HepG2 (cell line): Measurements from ENCODE around the gene FKBP8. TPM values are rescaled to one million over a fixed set of nuclear protein-coding genes. Genes with fewer than 3 reads are reported as not detected.

Source experiments
- ATAD3A ChIP-seq: sonication (generic); formaldehyde crosslinking; IDR thresholded peaks from 2 replicates; pipeline ENCODE4 v1.4.0; 2020; ENCODE audit warnings: missing genetic modification reagents
- ATF1 ChIP-seq: IDR thresholded peaks from 2 replicates; pipeline ENCODE4 v1.6.1; 2016; ENCODE audit warnings: mild to moderate bottlenecking, control low read depth
- DR1 ChIP-seq: sonication (generic); formaldehyde crosslinking; IDR thresholded peaks from 2 replicates; pipeline ENCODE4 v1.8.0; 2021; ENCODE audit warnings: mild to moderate bottlenecking, missing genetic modification reagents, inconsistent platforms
- KDM2A ChIP-seq: sonication (generic); formaldehyde crosslinking; IDR thresholded peaks from 2 replicates; pipeline ENCODE4 v1.4.0; 2020; ENCODE audit warnings: low read depth, missing genetic modification reagents, borderline replicate concordance
- MED13 ChIP-seq: sonication (generic); formaldehyde crosslinking; IDR thresholded peaks from 2 replicates; pipeline ENCODE4 v1.5.0; 2020; ENCODE audit warnings: missing genetic modification reagents
- MED8 ChIP-seq: sonication (generic); formaldehyde crosslinking; IDR thresholded peaks from 2 replicates; pipeline ENCODE4 v1.8.1; 2023; ENCODE audit warnings: mild to moderate bottlenecking, missing genetic modification reagents; ENCODE audit not compliant: insufficient replicate concordance
- MTF2 ChIP-seq: sonication (generic); formaldehyde crosslinking; IDR thresholded peaks from 2 replicates; pipeline ENCODE4 v1.5.0; 2020; ENCODE audit warnings: missing genetic modification reagents, borderline replicate concordance
- NFE2L1 ChIP-seq: sonication (generic); formaldehyde crosslinking; IDR thresholded peaks from 2 replicates; pipeline ENCODE4 v1.4.0; 2020; ENCODE audit warnings: missing genetic modification reagents, mild to moderate bottlenecking, borderline replicate concordance
- NFE2L2 ChIP-seq: fragments of 150-350 bp; IDR thresholded peaks from 2 replicates; pipeline ENCODE4 v1.6.1; 2014; ENCODE audit warnings: low read length
- NFKBIZ ChIP-seq: IDR thresholded peaks from 2 replicates; pipeline ENCODE4 v1.6.1; 2018; ENCODE audit warnings: missing genetic modification reagents, missing compliant biosample characterization
- NKX3-1 ChIP-seq: sonication (generic); formaldehyde crosslinking; IDR thresholded peaks from 2 replicates; pipeline ENCODE4 v1.5.0; 2020; ENCODE audit warnings: missing genetic modification reagents
- POGZ ChIP-seq: sonication (generic); formaldehyde crosslinking; IDR thresholded peaks from 2 replicates; pipeline ENCODE4 v1.4.0; 2020; ENCODE audit warnings: mild to moderate bottlenecking, missing genetic modification reagents
- RARA ChIP-seq: IDR thresholded peaks from 2 replicates; pipeline ENCODE4 v1.6.1; 2016; ENCODE audit warnings: missing genetic modification reagents, missing compliant biosample characterization
- SIN3A ChIP-seq: IDR thresholded peaks from 2 replicates; pipeline ENCODE4 v1.6.1; 2011; ENCODE audit warnings: low read depth, mild to moderate bottlenecking, control low read depth, low read length, borderline replicate concordance
- SMAD1 ChIP-seq: sonication (generic); formaldehyde crosslinking; IDR thresholded peaks from 2 replicates; pipeline ENCODE4 v1.4.0; 2020; ENCODE audit warnings: missing genetic modification reagents, low read depth, mild to moderate bottlenecking, borderline replicate concordance
- TARDBP ChIP-seq: sonication (generic); formaldehyde crosslinking; IDR thresholded peaks from 2 replicates; pipeline ENCODE4 v1.8.0; 2022; ENCODE audit warnings: mild to moderate bottlenecking, missing genetic modification reagents
- TOE1 ChIP-seq: sonication (generic); formaldehyde crosslinking; IDR thresholded peaks from 2 replicates; pipeline ENCODE4 v1.4.0; 2020; ENCODE audit warnings: mild to moderate bottlenecking, missing genetic modification reagents
- USF2 ChIP-seq, 2 experiments: sonication (generic) in 1 of 2; formaldehyde crosslinking in 1 of 2; IDR thresholded peaks; 2 replicates each; pipeline versions ENCODE4 v1.5.1 to v1.6.1; 2011 to 2020; ENCODE audit warnings: borderline replicate concordance in 1 of 2, low read depth in 1 of 2, low read length in 1 of 2, mild to moderate bottlenecking in 1 of 2, missing genetic modification reagents in 1 of 2, moderate library complexity in 1 of 2
- XBP1 ChIP-seq: sonication (generic); formaldehyde crosslinking; IDR thresholded peaks from 2 replicates; pipeline ENCODE4 v1.5.0; 2020; ENCODE audit warnings: missing genetic modification reagents
- ZNF124 ChIP-seq: sonication (generic); formaldehyde crosslinking; IDR thresholded peaks from 2 replicates; pipeline ENCODE4 v1.4.0; 2020; ENCODE audit warnings: missing genetic modification reagents
- ZNF331 ChIP-seq: sonication (generic); formaldehyde crosslinking; IDR thresholded peaks from 2 replicates; pipeline ENCODE4 v1.4.0; 2020; ENCODE audit warnings: missing genetic modification reagents
- ZNF33A ChIP-seq: sonication (generic); formaldehyde crosslinking; IDR thresholded peaks from 2 replicates; pipeline ENCODE4 v1.5.1; 2020; ENCODE audit warnings: missing genetic modification reagents, mild to moderate bottlenecking, moderate library complexity, borderline replicate concordance
- ZNF703 ChIP-seq: sonication (generic); formaldehyde crosslinking; IDR thresholded peaks from 2 replicates; pipeline ENCODE4 v1.5.1; 2020; ENCODE audit warnings: missing genetic modification reagents, mild to moderate bottlenecking, moderate library complexity, borderline replicate concordance
- ZNF75D ChIP-seq: sonication (generic); formaldehyde crosslinking; IDR thresholded peaks from 2 replicates; pipeline ENCODE4 v1.8.1; 2023; ENCODE audit warnings: missing genetic modification reagents, mild to moderate bottlenecking, borderline replicate concordance
- ZNF800 ChIP-seq: sonication (generic); formaldehyde crosslinking; IDR thresholded peaks from 2 replicates; pipeline ENCODE4 v1.4.0; 2020; ENCODE audit warnings: missing genetic modification reagents
- polyA plus RNA-seq, 8 experiments: library from polyadenylated mRNA; depleted of rRNA in 3 of 8; stranded (reverse) in 7 of 8; unstranded in 1 of 8; fragments of >200 nt; fragmentation: Illumina TruSeq in 4 of 8; extraction: Trizol in 4 of 8; gene quantifications; 2 replicates each; pipeline versions ENCODE4 v1.2.1 to v1.2.3, GENCODE V29; 2011 to 2016; ENCODE audit warnings: low read depth in 4 of 8, missing spikeins in 1 of 8, mixed read lengths in 1 of 8; ENCODE audit not compliant: insufficient read depth in 1 of 8
- total RNA-seq, 5 experiments: library from RNA; depleted of rRNA; stranded (reverse); fragments of >200 nt; fragmentation: Illumina TruSeq; extraction: Trizol; gene quantifications; 2 replicates each; pipeline ENCODE4 v1.2.3, GENCODE V29; 2016; ENCODE audit warnings: low read depth in 1 of 5

The FKBP8 gene
- total and polyA plus RNA-seq, 2 of the 13 experiments (the other 11 are each of a cell fraction or from before 2014, with no cell fraction given), result 81.7 to 93.9 TPM

GRCh38 chr19:18590273-18591272, 47.2 kb upstream of the FKBP8 start (continued):
- TF ChIP-seq USF2 (IDR thresholded peaks at IDR 0.05; ENCODE audit: low read depth, low read length) (no peak), USF2 (CRISPR knock-in tag; IDR thresholded peaks at IDR 0.05; ENCODE audit: borderline replicate concordance) (no peak), ATF1 (0 out of 2 replicates have a peak, but pooled peaks have one; percentile 54), ZNF124 (CRISPR knock-in tag) (no peak), TARDBP (CRISPR knock-in tag) (0 out of 2 replicates have a peak, but pooled peaks have one; percentile 25), TOE1 (CRISPR knock-in tag) (no peak), ATAD3A (CRISPR knock-in tag) (no peak), DR1 (CRISPR knock-in tag) (no peak), ZNF33A (CRISPR knock-in tag) (no peak), RARA (CRISPR knock-in tag) (no peak), NFKBIZ (no peak), MTF2 (CRISPR knock-in tag) (no peak), POGZ (CRISPR knock-in tag) (no peak), NKX3-1 (CRISPR knock-in tag) (no peak), ZNF331 (CRISPR knock-in tag) (no peak), ZNF703 (no peak), KDM2A (CRISPR knock-in tag) (peak; percentile 63; the same call in 1 of the 2 replicates), MED8 (CRISPR knock-in tag) (no peak), XBP1 (CRISPR knock-in tag) (no peak), SIN3A (no peak), NFE2L1 (CRISPR knock-in tag) (no peak), NFE2L2 (no peak), MED13 (CRISPR knock-in tag) (no peak), ZNF75D (CRISPR knock-in tag) (no peak), ZNF800 (CRISPR knock-in tag) (no peak), SMAD1 (CRISPR knock-in tag) (no peak)
